Stimulated activated naive B cell treated with anti-CD40 and anti-IgM and Interleukin-4, amounts not matched to agents 10 μg/mL and 1 μg/mL and 100 μg/mL, for 72 hours (primary cell): ENCODE results near the gene SZT2.

Experiments used
- ATAC-seq, 2 donors: fragments of 150-1000 bp; cut with Tn5 transposase; replicated peaks; 2 replicates each; pipeline ENCODE4 v1.10.0; 2021; ENCODE audit warnings: moderate library complexity in 1 of 2
- DNase-seq: peaks from one replicate; pipeline ENCODE4 v3.0.0; 2021
- H3K27ac Mint-ChIP-seq: one replicate; pipeline ENCODE4 v1.8.0; 2022; ENCODE audit warnings: mild to moderate bottlenecking, mixed read lengths
- H3K27me3 Mint-ChIP-seq, 2 donors: one replicate each; pipeline ENCODE4 v1.8.0; 2022; ENCODE audit warnings: mixed read lengths in 2 of 2
- H3K36me3 Mint-ChIP-seq, 2 donors: one replicate each; pipeline ENCODE4 v1.8.0; 2022; ENCODE audit warnings: mixed read lengths in 2 of 2, mild to moderate bottlenecking in 1 of 2
- H3K4me1 Mint-ChIP-seq, 2 donors: one replicate each; pipeline ENCODE4 v1.8.0; 2022; ENCODE audit warnings: mixed read lengths in 2 of 2, mild to moderate bottlenecking in 1 of 2
- H3K4me3 Mint-ChIP-seq, 2 donors: one replicate each; pipeline ENCODE4 v1.8.0; 2022; ENCODE audit warnings: mild to moderate bottlenecking in 2 of 2, mixed read lengths in 2 of 2, moderate library complexity in 1 of 2
- H3K9me3 Mint-ChIP-seq, 2 donors: one replicate each; pipeline ENCODE4 v1.8.0; 2022; ENCODE audit warnings: mixed read lengths in 2 of 2, mild to moderate bottlenecking in 1 of 2

The SZT2 gene

DNA sequence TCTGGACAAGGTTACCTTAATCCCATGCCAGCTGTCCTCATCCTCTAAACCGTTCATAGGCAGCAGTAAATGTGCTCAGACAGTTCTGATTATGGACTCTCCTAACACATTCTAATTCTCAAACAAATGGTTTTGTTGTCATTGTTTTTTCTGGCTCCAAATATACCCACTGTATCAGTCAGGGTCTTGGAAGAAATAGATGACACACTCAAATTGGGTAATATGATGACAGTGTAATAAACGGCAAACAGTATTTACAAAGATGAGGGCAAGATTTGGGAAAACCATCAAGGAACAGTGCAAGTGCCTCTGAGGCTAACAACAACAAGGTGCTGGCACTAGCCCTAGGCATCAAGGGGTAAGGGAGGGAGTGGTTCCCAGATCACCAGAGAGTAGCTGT lies 35.2 kb upstream of the SZT2 start:
- DNase-seq (no peak), ATAC-seq (no peak)
- H3K4me1 Mint-ChIP-seq, result peaks cover 14 to 23% of the 10 kb centered on the region in 2 donors
- peaks cover 4 to 8% of the 10 kb centered on the region in 2 donors for H3K36me3 Mint-ChIP-seq
- H3K9me3 Mint-ChIP-seq, result no peaks in the 10 kb centered on the region
- no peak overlapping the region for H3K27ac Mint-ChIP-seq
- no peak overlapping the region for H3K4me3 Mint-ChIP-seq
- no peaks in the 10 kb centered on the region for H3K27me3 Mint-ChIP-seq

DNA sequence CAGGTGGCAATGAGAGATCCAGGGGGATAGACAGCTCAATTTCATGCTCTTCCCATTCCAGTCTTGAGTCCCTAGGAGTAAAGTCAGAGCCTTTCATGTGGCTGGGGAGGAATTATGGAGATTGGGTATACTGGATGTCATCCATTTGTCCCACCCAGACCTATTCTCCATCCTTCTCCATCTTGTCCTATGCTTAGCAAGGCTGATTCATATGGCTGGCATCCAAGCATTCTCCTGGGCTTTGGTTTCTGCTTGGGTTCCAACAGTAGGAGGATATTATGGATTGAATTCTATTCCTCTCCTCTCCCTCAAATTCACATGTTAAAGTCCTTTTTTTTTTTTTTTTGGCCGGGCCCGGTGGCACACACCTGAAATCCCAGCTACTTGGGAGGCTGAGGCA lies 34.8 kb upstream of the SZT2 start:
- Mint-ChIP-seq H3K27ac (no peak overlapping the region), H3K36me3 (peaks cover 4 to 11% of the 10 kb centered on the region in 2 donors)

DNA sequence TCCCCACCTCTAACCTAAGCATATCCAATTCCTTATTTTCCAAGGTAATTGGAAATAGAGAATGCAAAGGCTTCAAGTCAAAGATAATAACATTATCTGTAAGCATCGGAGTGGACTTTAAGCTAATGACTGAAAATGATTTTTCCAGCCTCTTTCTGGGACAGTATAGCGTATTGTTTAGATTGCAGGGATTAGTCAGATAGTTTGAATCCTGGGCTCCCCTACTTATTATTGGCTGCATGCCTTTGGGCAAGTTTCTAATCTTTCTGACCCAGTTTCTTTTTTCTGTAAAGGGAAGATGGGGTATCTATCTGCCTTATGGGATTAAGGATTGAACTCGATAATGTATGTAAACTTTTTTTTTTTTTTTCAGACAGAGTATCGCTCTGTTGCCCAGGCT lies 32.4 kb upstream of the SZT2 start:
- no peak overlapping the region for H3K4me3 Mint-ChIP-seq

More for the DNA sequence above, 34.8 kb upstream of the SZT2 start:
- no peak for ATAC-seq
- Mint-ChIP-seq H3K9me3 (no peaks in the 10 kb centered on the region), H3K27me3 (no peaks in the 10 kb centered on the region), H3K4me3 (no peak overlapping the region), H3K4me1 (peaks cover 14 to 28% of the 10 kb centered on the region in 2 donors)
- no peak for DNase-seq

DNA sequence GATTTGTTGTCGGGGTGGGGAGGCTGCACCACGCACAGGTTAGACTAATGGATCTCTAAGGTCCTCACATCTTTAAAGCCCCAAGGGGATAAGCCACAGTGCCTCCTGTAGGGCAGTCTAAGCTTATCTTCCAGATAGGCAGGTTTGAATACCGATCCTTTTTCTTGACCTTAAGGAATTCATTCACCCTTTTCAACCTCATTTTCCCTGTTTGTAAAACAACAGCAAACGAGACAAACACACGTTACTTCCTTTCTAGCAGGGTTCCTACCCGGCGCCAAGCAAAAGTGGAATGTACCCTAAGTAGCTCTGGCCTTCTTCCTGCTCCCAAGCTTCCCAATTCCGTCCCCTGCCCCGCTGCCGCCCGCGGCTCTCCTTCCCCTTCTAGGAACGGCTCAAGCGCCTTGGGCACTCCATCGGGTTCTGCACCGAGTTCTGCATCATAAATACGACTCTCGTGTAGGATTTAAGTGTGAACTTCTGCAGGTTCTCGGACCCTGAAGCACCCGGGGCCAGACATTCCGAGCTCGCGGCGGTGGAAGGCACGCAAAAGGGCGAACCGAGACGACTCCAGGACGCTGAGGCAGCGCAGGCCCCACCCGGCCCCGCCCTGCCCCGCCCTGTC lies 31.5 kb upstream of the SZT2 start:
- H3K4me3 Mint-ChIP-seq, result peak overlapping the region; percentile 90 to 92
- DNase-seq, result peak; percentile 15
- no peaks in the 10 kb centered on the region for H3K27me3 Mint-ChIP-seq
- peak; percentile 49 to 51 for ATAC-seq
- peak overlapping the region; percentile 96 for H3K27ac Mint-ChIP-seq
- H3K4me1 Mint-ChIP-seq, result peaks cover 16 to 31% of the 10 kb centered on the region in 2 donors
- peaks cover 24 to 41% of the 10 kb centered on the region in 2 donors for H3K36me3 Mint-ChIP-seq
- H3K9me3 Mint-ChIP-seq, result no peaks in the 10 kb centered on the region

More for the DNA sequence above, 32.4 kb upstream of the SZT2 start:
- H3K27ac Mint-ChIP-seq, result no peak overlapping the region
- no peaks in the 10 kb centered on the region for H3K27me3 Mint-ChIP-seq
- H3K4me1 Mint-ChIP-seq, result peaks cover 18 to 31% of the 10 kb centered on the region in 2 donors
- H3K9me3 Mint-ChIP-seq, result no peaks in the 10 kb centered on the region
- ATAC-seq (no peak), DNase-seq (no peak)
- H3K36me3 Mint-ChIP-seq, result peaks cover 18 to 33% of the 10 kb centered on the region in 2 donors

DNA sequence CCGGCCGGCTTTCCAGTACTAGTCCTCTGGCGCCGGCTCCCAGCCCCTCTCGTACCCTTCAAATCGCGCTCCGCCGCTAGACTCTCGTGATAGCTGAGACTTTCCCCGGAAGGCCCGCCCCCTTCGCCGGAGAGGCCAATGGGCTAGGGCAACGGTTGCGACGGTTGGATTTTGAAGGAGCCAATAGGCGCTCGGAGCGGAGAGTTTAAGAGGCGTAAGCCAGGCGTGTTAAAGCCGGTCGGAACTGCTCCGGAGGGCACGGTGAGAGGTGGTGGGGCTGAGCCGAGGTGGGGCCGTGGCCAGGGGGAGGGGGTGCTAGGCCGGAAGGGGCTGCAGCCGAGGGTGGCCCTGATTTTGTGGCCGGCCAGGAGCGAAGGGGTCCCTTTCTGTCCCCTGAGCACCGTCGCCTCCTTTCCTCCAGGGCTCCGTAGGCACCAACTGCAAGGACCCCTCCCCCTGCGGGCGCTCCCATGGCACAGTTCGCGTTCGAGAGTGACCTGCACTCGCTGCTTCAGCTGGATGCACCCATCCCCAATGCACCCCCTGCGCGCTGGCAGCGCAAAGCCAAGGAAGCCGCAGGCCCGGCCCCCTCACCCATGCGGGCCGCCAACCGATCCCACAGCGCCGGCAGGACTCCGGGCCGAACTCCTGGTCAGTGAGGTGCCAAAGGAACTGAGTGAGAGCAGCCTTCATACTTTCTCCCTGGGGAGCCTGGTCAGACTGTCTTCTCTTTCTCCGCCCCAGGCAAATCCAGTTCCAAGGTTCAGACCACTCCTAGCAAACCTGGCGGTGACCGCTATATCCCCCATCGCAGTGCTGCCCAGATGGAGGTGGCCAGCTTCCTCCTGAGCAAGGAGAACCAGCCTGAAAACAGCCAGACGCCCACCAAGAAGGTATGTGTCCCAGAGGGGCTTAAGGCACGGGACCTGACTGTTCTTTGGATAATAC lies 30.7 kb upstream of the SZT2 start, which contains the start of gene CDC20:
CDC20 (plus strand) TSS at position 236 of the 948 bp plus-strand sequence; CDS start at position 471, 235 bp downstream.
- no peaks in the 10 kb centered on the region for H3K9me3 Mint-ChIP-seq
- ATAC-seq (peak; percentile 97), DNase-seq (peak; percentile 100)
- H3K4me1 Mint-ChIP-seq, result peaks cover 19 to 37% of the 10 kb centered on the region in 2 donors
- H3K4me3 Mint-ChIP-seq, result peak within 1 kb of the TSS; percentile 90 to 92
- peaks cover 31 to 48% of the 10 kb centered on the region in 2 donors for H3K36me3 Mint-ChIP-seq
- peak within 1 kb of the TSS; percentile 96 for H3K27ac Mint-ChIP-seq
- no peaks in the 10 kb centered on the region for H3K27me3 Mint-ChIP-seq

DNA sequence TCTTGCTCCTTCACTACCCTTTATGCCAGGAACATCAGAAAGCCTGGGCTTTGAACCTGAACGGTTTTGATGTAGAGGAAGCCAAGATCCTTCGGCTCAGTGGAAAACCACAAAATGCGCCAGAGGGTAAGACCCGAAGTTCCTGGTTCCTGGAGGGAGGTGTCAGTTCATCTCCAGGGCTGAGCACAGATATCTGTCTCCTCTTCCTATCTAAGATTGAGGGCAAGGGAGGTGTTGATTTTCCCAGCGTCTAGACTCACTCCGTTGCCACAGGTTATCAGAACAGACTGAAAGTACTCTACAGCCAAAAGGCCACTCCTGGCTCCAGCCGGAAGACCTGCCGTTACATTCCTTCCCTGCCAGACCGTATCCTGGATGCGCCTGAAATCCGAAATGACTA lies 30.0 kb upstream of the SZT2 start:
- Mint-ChIP-seq H3K9me3 (no peaks in the 10 kb centered on the region), H3K27ac (no peak overlapping the region), H3K4me1 (peaks cover 24 to 42% of the 10 kb centered on the region in 2 donors), H3K4me3 (peak overlapping the region; percentile 90 to 92), H3K27me3 (no peaks in the 10 kb centered on the region), H3K36me3 (peaks cover 35 to 52% of the 10 kb centered on the region in 2 donors)
- DNase-seq (no peak), ATAC-seq (no peak)

DNA sequence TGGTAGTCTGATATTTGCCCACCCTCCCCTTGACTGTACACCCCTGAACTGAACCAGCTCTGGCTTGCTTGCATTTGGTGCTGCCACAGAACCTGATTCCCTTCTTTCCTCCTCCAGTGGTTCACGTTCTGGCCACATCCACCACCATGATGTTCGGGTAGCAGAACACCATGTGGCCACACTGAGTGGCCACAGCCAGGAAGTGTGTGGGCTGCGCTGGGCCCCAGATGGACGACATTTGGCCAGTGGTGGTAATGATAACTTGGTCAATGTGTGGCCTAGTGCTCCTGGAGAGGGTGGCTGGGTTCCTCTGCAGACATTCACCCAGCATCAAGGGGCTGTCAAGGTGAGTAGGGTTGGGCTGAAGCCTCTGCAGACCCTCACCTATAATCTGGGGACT lies 29.1 kb upstream of the SZT2 start:
- no peak for DNase-seq
- H3K4me1 Mint-ChIP-seq, result peaks cover 29 to 51% of the 10 kb centered on the region in 2 donors
- no peak for ATAC-seq
- no peaks in the 10 kb centered on the region for H3K27me3 Mint-ChIP-seq
- no peak overlapping the region for H3K27ac Mint-ChIP-seq
- peak overlapping the region; percentile 50 to 61 for H3K4me3 Mint-ChIP-seq
- H3K36me3 Mint-ChIP-seq, result peaks cover 43 to 60% of the 10 kb centered on the region in 2 donors
- no peaks in the 10 kb centered on the region for H3K9me3 Mint-ChIP-seq

DNA sequence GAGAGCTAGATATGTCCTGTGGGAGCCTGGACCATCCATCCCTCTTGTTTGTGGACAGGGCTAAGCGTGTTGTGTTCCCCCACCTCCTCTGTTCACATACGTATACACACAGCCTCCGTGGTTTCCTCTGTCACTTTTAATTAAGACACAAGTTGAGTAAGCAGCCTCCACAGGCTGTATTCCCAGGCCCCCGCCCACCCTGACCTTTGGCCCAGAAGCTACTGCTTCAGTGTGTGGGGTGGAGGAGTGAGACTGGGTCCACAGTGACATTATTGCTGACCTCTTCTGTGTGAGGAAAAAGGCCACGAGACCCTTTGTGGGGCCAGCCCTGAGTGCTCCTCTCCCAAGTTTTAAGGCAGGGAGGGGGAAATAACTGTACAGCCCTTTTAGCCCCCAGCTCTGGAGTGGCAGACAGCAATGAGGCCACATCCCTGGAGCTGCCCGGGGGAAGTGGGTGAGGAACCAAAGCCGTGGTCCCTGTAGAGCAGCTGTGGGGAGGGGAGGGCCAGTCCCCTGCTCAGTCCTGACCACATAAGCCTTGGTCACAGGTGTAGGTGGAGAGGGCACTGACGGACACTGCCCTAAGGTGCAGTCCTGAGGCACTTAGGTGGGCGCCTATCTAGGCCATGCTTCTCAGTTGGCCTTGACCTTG lies 26.3 kb upstream of the SZT2 start:
- Mint-ChIP-seq H3K27me3 (no peaks in the 10 kb centered on the region), H3K4me3 (no peak overlapping the region), H3K27ac (peak overlapping the region; percentile 11), H3K9me3 (no peaks in the 10 kb centered on the region), H3K36me3 (peaks cover 57 to 72% of the 10 kb centered on the region in 2 donors), H3K4me1 (peaks cover 36 to 53% of the 10 kb centered on the region in 2 donors)
- DNase-seq, result no peak
- no peak for ATAC-seq

DNA sequence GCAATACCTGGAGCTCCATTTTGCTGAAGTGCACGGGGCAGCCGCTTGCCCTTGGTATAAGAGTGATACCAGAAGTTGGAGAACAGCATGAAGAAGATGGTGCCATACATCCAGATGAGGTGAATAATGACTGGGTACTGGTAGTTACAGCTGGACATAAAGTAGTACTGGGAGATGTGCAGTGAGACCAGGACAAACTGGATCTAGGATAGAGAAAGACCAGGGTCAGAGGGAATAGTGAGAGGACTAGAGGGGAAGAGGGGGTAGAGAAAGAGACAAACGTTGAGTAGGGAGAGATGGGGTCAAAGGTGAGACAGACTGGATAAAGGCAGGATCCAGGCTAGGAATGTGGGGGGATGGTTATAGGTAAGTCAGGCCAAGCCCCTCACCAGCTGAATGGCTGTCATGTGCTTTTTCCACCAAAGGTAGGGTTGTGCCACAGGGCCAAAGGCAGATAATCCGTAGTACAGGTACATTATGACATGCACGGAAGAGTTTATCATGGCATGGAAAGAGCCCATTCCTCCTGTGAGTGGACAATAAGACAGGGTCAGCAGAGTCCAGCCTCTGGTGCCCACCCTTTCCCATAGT lies 25.7 kb upstream of the SZT2 start:
- ATAC-seq (no peak), DNase-seq (no peak)
- Mint-ChIP-seq H3K4me3 (no peak overlapping the region), H3K27ac (peak overlapping the region; percentile 10), H3K27me3 (no peaks in the 10 kb centered on the region), H3K4me1 (peaks cover 38 to 54% of the 10 kb centered on the region in 2 donors), H3K9me3 (no peaks in the 10 kb centered on the region), H3K36me3 (peaks cover 60 to 75% of the 10 kb centered on the region in 2 donors)

DNA sequence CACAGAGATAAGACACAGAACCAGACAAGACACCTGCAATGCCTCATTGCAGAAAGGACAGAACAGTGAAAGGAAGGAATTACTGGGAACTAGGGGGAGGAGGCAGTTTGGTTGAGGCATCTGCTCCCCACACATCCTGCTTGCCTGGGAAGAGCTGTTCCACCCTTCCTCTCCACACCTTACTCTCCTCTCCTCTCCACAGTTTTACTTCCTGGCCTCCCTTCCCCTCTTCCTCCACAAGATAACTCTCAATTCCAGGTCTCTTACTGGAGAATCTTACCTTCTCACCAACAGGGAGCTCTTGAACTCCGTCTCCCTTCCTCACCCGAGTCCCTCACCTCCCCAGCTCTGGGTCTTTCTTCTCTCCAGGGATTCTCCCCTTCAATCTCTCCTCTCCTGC lies 24.0 kb upstream of the SZT2 start:
- Mint-ChIP-seq H3K9me3 (no peaks in the 10 kb centered on the region), H3K4me3 (peak overlapping the region; percentile 86 to 100), H3K4me1 (peaks cover 31 to 47% of the 10 kb centered on the region in 2 donors), H3K27ac (peak overlapping the region; percentile 63), H3K27me3 (no peaks in the 10 kb centered on the region), H3K36me3 (peaks cover 61 to 69% of the 10 kb centered on the region in 2 donors)
- ATAC-seq (no peak), DNase-seq (no peak)

DNA sequence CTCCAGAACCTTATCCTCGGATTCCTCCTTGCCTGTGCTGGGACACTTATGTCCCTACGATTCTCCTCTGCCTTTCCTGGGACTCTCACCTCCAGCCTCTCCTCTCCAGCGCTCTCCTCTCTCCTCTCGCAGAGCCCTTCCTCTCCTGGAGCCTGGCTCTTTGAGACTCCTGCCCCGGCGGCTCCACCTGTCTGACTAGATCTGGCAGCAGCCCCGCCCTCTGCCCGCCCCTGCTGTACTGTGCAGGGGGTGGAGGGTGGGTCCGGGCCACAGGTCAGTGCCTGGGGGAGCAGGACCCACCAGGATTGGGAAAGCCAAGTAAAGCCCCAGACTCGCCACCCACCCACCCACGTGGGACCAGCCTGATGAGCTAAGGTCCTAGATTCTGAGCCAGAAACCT lies 23.5 kb upstream of the SZT2 start:
- Mint-ChIP-seq H3K27ac (peak overlapping the region; percentile 63), H3K4me3 (peak overlapping the region; percentile 86 to 100), H3K36me3 (peaks cover 60 to 67% of the 10 kb centered on the region in 2 donors), H3K9me3 (no peaks in the 10 kb centered on the region), H3K4me1 (peaks cover 33 to 50% of the 10 kb centered on the region in 2 donors), H3K27me3 (no peaks in the 10 kb centered on the region)
- no peak for DNase-seq
- ATAC-seq, result no peak

DNA sequence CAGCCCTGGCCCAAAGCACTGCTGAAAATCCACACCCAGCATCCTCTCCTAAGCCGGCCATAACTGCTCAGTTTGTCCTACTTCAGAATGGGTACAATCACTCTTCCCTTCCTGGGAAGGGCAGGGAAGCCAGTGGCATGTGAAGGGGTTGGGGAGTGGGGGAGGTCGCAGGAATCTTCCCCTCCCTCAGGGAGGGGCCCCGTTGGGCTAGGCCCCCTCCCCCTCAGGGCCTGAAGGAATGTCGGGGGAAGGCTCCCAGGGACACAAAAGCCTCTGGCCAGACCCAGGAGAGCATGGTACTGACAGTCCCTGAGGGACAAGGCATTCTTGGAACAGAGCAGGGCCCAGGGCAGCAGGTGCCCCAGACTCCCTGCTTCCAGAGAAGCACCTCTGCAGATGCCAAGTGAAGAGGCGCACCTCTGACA lies 23.1 kb upstream of the SZT2 start:
- ATAC-seq (no peak), DNase-seq (no peak)
- H3K9me3 Mint-ChIP-seq, result no peaks in the 10 kb centered on the region
- peaks cover 35 to 50% of the 10 kb centered on the region in 2 donors for H3K4me1 Mint-ChIP-seq
- H3K27ac Mint-ChIP-seq, result peak overlapping the region; percentile 95
- H3K27me3 Mint-ChIP-seq, result no peaks in the 10 kb centered on the region
- H3K36me3 Mint-ChIP-seq, result peaks cover 55 to 65% of the 10 kb centered on the region in 2 donors
- H3K4me3 Mint-ChIP-seq, result peak overlapping the region; percentile 86 to 100

DNA sequence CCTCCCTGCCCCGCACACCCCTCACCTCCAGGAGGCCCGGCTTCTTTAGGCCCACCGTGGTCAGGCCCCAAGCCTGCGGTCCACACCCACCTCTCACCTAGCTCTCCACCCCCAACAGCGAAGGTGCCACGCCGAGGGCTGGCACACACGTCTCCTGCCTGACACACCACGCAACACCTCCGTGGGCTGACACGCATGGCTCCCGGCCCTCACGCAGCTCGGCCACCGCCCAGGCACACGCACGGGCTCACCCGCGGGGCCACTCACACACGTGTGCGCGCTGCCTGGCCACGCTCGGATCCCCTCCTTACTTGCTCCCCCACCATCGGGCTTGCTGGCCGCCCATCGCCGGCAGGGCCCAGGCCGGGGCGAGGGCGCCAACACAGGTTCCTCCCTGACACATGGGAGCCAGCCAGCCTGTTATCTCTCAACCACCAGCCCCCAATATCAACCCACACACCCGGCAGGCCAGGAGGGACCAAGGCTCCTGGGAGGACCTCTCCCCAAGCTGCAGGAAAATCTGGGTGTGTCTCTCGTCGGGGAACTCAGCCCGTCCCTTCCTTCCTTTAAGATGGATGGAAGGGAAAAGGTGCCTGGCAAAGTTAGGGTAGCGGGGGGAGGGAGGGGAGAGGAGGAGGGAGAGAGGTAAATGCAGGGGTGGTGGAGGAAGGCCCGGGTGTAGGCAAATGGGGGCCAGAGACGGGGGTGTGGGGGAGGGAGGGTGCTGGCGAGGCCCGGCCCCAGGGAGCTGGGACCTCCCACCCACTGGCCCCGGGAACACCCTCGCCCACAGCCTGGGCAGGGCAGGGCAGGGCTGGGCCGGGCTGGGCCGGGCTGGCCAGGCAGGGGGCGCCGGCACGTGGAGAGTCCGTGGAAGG lies 22.4 kb upstream of the SZT2 start:
- DNase-seq, result no peak
- Mint-ChIP-seq H3K9me3 (no peaks in the 10 kb centered on the region), H3K36me3 (peaks cover 49 to 60% of the 10 kb centered on the region in 2 donors)

More for the DNA sequence above, 22.4 kb upstream of the SZT2 start:
- peaks cover 35 to 50% of the 10 kb centered on the region in 2 donors for H3K4me1 Mint-ChIP-seq
- peak overlapping the region; percentile 86 to 100 for H3K4me3 Mint-ChIP-seq
- ATAC-seq, result peak; percentile 49 to 58
- peak overlapping the region; percentile 95 for H3K27ac Mint-ChIP-seq
- no peaks in the 10 kb centered on the region for H3K27me3 Mint-ChIP-seq
